Epithelial cell of prostate (primary cell): ENCODE measurements around the gene MTERF1.
A peak's percentile ranks its signal among the peaks of the same experiment; 100 is the strongest.
"Not testable (repeated sequence)": the region's sequence is repeated elsewhere in the genome, so short reads cannot be mapped to it uniquely, and the experiment has no call there.

Source experiments
- DNase-seq: peaks from one replicate; pipeline ENCODE4 v3.0.0-alpha.2; 2011; ENCODE audit warnings: low read depth, low spot score
- H3K27ac ChIP-seq: fragments of 450-650 bp; 2 replicates; pipeline ENCODE4 v1.5.1; 2017; ENCODE audit warnings: mild to moderate bottlenecking

Gene MTERF1

GRCh38 chr7:91880413-91881241, at the start of gene MTERF1:
Gene MTERF1, minus strand, starts transcription at chr7:91880702. Its CDS starts 619 bp downstream, at chr7:91880083.
- DNase-seq = peak; percentile 43
- H3K27ac ChIP-seq = peak within 1 kb of the TSS; percentile 50

GRCh38 chr7:91929463-91929862, 49.0 kb upstream of the MTERF1 start:
- DNase-seq = peak; percentile 14
- H3K27ac ChIP-seq = no peak overlapping the region

- no peak overlapping the region for H3K27ac ChIP-seq
- no peak for DNase-seq
These were observed 47.4 kb upstream of the MTERF1 start for GRCh38 chr7:91927912-91928311.

GRCh38 chr7:91922857-91923256, 42.4 kb upstream of the MTERF1 start:
- no peak for DNase-seq
- H3K27ac ChIP-seq = no peak overlapping the region

- DNase-seq = no peak
- H3K27ac ChIP-seq = no peak overlapping the region
These were observed 37.9 kb upstream of the MTERF1 start for GRCh38 chr7:91918356-91918755.

GRCh38 chr7:91916051-91916440, 35.5 kb upstream of the MTERF1 start:
- H3K27ac ChIP-seq = no peak overlapping the region

GRCh38 chr7:91915401-91916050, 35.0 kb upstream of the MTERF1 start:
- no peak for DNase-seq
- no peak overlapping the region for H3K27ac ChIP-seq

More at GRCh38 chr7:91916051-91916440, 35.5 kb upstream of the MTERF1 start:
- DNase-seq = no peak

GRCh38 chr7:91913612-91914011, 33.1 kb upstream of the MTERF1 start:
- DNase-seq = no peak
- no peak overlapping the region for H3K27ac ChIP-seq

GRCh38 chr7:91912494-91912893, 32.0 kb upstream of the MTERF1 start:
- DNase-seq = no peak
- H3K27ac ChIP-seq = no peak overlapping the region

- DNase-seq = no peak
- H3K27ac ChIP-seq = no peak overlapping the region
These were observed 30.6 kb upstream of the MTERF1 start for GRCh38 chr7:91911121-91911520.

GRCh38 chr7:91910171-91910570, 29.7 kb upstream of the MTERF1 start:
- H3K27ac ChIP-seq = no peak overlapping the region
- no peak for DNase-seq

- no peak overlapping the region for H3K27ac ChIP-seq
- no peak for DNase-seq
These were observed 19.1 kb upstream of the MTERF1 start for GRCh38 chr7:91899563-91899962.

- no peak for DNase-seq
- no peak overlapping the region for H3K27ac ChIP-seq
These were observed 17.9 kb upstream of the MTERF1 start for GRCh38 chr7:91898240-91898992.

- DNase-seq = no peak
- no peak overlapping the region for H3K27ac ChIP-seq
These were observed 14.4 kb upstream of the MTERF1 start for GRCh38 chr7:91894781-91895480.

GRCh38 chr7:91893699-91894098, 13.2 kb upstream of the MTERF1 start:
- not testable (repeated sequence) for DNase-seq
- H3K27ac ChIP-seq = peak overlapping the region; percentile 26

- peak; percentile 8 for DNase-seq
- H3K27ac ChIP-seq = peak overlapping the region; percentile 26
These were observed 12.4 kb upstream of the MTERF1 start for GRCh38 chr7:91892821-91893340.

- DNase-seq = no peak
These were observed 11.7 kb upstream of the MTERF1 start for GRCh38 chr7:91892099-91892705.

GRCh38 chr7:91888271-91889175, 8.0 kb upstream of the MTERF1 start:
- not testable (repeated sequence) for H3K27ac ChIP-seq, DNase-seq

More at GRCh38 chr7:91892099-91892705, 11.7 kb upstream of the MTERF1 start:
- peak overlapping the region; percentile 26 for H3K27ac ChIP-seq
